ENCODE results near the gene CRIM1.

Gene CRIM1

DNA sequence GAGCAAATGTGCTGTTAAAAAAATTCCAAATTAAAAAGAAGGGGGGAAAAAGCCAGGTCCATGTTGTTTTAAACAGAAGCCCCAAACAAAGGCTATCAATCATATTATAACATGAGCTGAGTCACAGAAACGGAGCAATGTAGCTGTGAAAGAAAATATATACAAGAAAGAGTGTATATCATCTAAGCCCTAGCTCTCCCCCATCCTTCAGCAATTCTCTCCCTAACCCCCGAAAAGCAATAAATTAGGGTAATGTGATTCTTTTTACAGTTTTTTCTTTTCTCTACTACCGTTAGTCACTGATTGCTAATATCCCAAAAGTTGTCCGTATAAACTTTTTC, 217.1 kb downstream of the CRIM1 start:
- TF ChIP-seq TAF1 (IDR thresholded peaks at IDR 0.05; ENCODE audit: borderline replicate concordance, insufficient read depth, low read length) (no peak), REST (IDR thresholded peaks at IDR 0.05; ENCODE audit: insufficient read depth in 1 of 2, low read depth in 2 of 2, low read length in 2 of 2) (no peak), POLR2AphosphoS5 (IDR thresholded peaks at IDR 0.05; ENCODE audit: low read depth, low read length) (no peak), SIN3A (IDR thresholded peaks at IDR 0.05; ENCODE audit: borderline replicate concordance, insufficient read depth, low read length) (no peak), FOXP2 (optimal IDR thresholded peaks at IDR 0.05; ENCODE audit: borderline replicate concordance, extremely low read depth, extremely low read length, insufficient read depth) (no peak)

DNA sequence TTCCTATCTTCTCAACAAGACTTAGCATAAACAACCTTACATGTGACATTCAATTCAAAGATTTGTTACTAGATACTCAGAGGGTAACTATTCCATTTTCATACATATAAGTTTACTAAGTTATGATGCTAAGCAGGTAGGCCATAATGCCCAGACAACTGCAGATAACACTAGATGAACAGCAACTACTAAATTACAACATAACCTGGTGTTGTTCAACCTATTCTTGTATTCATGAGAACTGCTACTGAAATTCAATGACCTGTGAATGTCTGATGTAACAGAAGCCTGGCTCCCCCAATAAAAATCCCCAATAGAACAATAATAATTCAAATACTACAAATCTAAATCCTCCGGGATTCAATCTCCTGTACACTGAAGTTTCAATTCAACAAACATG, 217.6 kb downstream of the CRIM1 start:
- TF ChIP-seq SIN3A (IDR thresholded peaks at IDR 0.05; ENCODE audit: borderline replicate concordance, insufficient read depth, low read length), result no peak
- TF ChIP-seq POLR2AphosphoS5 (IDR thresholded peaks at IDR 0.05; ENCODE audit: low read depth, low read length), result no peak
- TF ChIP-seq FOXP2 (optimal IDR thresholded peaks at IDR 0.05; ENCODE audit: borderline replicate concordance, extremely low read depth, extremely low read length, insufficient read depth), result no peak
- TF ChIP-seq TAF1 (IDR thresholded peaks at IDR 0.05; ENCODE audit: borderline replicate concordance, insufficient read depth, low read length), result no peak
- TF ChIP-seq REST (IDR thresholded peaks at IDR 0.05; ENCODE audit: insufficient read depth in 1 of 2, low read depth in 2 of 2, low read length in 2 of 2), result no peak

GRCh38 chr2:36574560-36574959, 219.0 kb downstream of the CRIM1 start:
- TF ChIP-seq POLR2AphosphoS5 (IDR thresholded peaks at IDR 0.05; ENCODE audit: low read depth, low read length) (no peak), FOXP2 (optimal IDR thresholded peaks at IDR 0.05; ENCODE audit: borderline replicate concordance, extremely low read depth, extremely low read length, insufficient read depth) (no peak), SIN3A (IDR thresholded peaks at IDR 0.05; ENCODE audit: borderline replicate concordance, insufficient read depth, low read length) (no peak), TAF1 (IDR thresholded peaks at IDR 0.05; ENCODE audit: borderline replicate concordance, insufficient read depth, low read length) (no peak), REST (IDR thresholded peaks at IDR 0.05; ENCODE audit: insufficient read depth in 1 of 2, low read depth in 2 of 2, low read length in 2 of 2) (no peak)

GRCh38 chr2:36577884-36578283, 222.3 kb downstream of the CRIM1 start:
- no peak for TF ChIP-seq POLR2AphosphoS5 (IDR thresholded peaks at IDR 0.05; ENCODE audit: low read depth, low read length)
- no peak for TF ChIP-seq SIN3A (IDR thresholded peaks at IDR 0.05; ENCODE audit: borderline replicate concordance, insufficient read depth, low read length)
- TF ChIP-seq REST (IDR thresholded peaks at IDR 0.05; ENCODE audit: insufficient read depth in 1 of 2, low read depth in 2 of 2, low read length in 2 of 2), result no peak
- TF ChIP-seq FOXP2 (optimal IDR thresholded peaks at IDR 0.05; ENCODE audit: borderline replicate concordance, extremely low read depth, extremely low read length, insufficient read depth), result no peak
- no peak for TF ChIP-seq TAF1 (IDR thresholded peaks at IDR 0.05; ENCODE audit: borderline replicate concordance, insufficient read depth, low read length)
